GM18951 (cell line): Measurements from ENCODE around the gene CLIP2.
"Not testable (repeated sequence)": the region's sequence is repeated elsewhere in the genome, so short reads cannot be mapped to it uniquely, and the experiment has no call there.

Source experiments
- POLR2A ChIP-seq: IDR thresholded peaks from 4 replicates; pipeline ENCODE4 v1.6.1; 2011; ENCODE audit warnings: mild to moderate bottlenecking; ENCODE audit not compliant: insufficient read length, insufficient read depth; ENCODE audit errors: extremely low read depth
- in situ Hi-C: fragments of 300-500 bp; cut with MboI; formaldehyde crosslinking; loops from one replicate; pipeline ENCODE4 v1.12.0; 2022; ENCODE audit warnings: low sequenced_read_pairs, mixed read lengths, inconsistent platforms; ENCODE audit not compliant: unreplicated experiment

CLIP2 gene

DNA sequence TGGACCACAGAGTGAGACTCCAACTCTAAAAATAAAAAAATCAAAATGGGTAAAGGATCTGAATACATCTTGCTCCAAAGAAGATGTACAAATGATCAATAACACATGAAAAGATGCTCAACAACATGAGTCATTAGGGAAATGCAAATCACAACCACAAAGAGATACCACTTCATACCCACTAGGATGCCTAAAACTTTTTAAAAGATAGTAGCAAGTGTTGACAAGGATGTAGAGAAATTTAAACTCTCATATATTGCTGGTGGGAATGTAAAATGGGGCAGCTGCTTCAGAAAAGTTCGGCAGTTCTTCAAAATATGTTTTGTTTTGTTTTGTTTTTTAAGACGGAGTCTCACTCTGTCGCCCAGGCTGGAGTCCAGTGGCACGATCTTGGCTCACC is 118.8 kb downstream of the CLIP2 start:
- no peak for TF ChIP-seq POLR2A
- in situ Hi-C loops: no loop called here

- no peak for TF ChIP-seq POLR2A
- in situ Hi-C loops: no loop called here
These were observed 120.4 kb downstream of the CLIP2 start for GRCh38 chr7:74409571-74409970.

DNA sequence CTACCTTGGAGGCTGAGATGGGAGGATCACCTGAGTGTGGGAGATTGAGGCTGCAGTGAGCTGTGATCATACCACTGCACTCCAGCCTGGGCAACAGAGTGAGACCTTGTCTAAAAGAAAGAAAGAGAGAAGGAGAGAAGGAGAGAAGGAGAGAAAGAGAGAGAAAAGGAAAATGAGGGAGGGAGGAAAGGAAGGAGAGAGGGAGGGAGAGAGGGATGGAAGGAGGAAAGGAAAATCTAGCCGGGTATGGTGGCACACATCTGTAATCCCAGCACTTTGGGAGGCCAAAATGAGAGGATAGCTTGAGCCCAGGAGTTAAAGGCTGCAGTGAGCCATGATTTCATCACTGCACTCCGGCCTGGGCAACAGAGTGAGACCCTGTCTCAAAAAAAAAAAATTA is 121.6 kb downstream of the CLIP2 start:
- no peak for TF ChIP-seq POLR2A
- in situ Hi-C loops: no loop called here

GRCh38 chr7:74411571-74411970 is 122.4 kb downstream of the CLIP2 start:
- in situ Hi-C loops: not testable (repeated sequence)

DNA sequence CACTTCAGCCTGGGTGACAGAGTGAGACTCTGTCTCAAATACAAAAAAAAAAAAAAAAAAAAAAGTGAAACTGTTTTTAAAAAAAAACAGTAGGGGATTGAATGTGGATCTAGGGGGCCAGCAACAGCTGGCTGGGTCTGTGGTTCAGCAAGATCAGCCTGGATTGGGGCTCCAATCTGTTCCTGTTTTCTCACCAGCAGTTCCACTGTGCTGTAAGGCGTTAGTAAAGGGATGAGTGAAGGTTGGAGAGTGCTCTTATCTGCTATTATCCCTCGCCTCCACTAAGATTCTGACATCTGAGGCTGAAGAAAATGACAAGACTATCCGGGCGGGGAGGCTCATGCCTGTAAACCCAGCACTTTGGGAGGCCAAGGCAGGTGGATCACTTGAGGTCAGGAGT is 122.8 kb downstream of the CLIP2 start:
- in situ Hi-C loops: no loop called here
- TF ChIP-seq POLR2A: no peak

- in situ Hi-C loops: no loop called here
- no peak for TF ChIP-seq POLR2A
These were observed 123.4 kb downstream of the CLIP2 start for GRCh38 chr7:74412603-74413002.

GRCh38 chr7:74414595-74415333 is 125.6 kb downstream of the CLIP2 start:
- in situ Hi-C loops: not testable (repeated sequence)

- no peak for TF ChIP-seq POLR2A
- in situ Hi-C loops: no loop called here
These were observed 128.3 kb downstream of the CLIP2 start for GRCh38 chr7:74417419-74417971.

GRCh38 chr7:74418076-74418475 is 128.9 kb downstream of the CLIP2 start:
- TF ChIP-seq POLR2A: no peak
- in situ Hi-C loops: no loop called here

GRCh38 chr7:74418538-74418937 is 129.3 kb downstream of the CLIP2 start:
- no peak for TF ChIP-seq POLR2A
- in situ Hi-C loops: no loop called here

DNA sequence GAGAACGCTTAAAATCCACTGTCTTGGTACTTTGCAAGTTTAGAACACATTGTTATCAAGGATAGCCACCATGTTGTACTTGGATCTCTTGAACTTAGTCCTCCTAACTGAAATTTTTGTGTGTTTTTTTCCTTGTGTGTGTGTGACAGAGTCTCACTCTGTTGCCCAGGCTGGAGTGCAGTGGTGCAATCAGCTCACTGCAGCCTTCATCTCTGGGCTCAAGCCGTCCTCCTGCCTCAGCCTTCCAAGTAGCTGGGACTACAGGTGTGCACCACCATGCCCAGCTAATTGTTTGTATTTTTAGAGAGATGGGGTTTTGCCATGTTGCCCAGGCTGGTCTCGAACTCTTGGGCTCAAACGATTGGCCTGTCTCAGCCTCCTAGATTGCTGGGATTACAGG is 130.0 kb downstream of the CLIP2 start:
- in situ Hi-C loops: not testable (repeated sequence)

DNA sequence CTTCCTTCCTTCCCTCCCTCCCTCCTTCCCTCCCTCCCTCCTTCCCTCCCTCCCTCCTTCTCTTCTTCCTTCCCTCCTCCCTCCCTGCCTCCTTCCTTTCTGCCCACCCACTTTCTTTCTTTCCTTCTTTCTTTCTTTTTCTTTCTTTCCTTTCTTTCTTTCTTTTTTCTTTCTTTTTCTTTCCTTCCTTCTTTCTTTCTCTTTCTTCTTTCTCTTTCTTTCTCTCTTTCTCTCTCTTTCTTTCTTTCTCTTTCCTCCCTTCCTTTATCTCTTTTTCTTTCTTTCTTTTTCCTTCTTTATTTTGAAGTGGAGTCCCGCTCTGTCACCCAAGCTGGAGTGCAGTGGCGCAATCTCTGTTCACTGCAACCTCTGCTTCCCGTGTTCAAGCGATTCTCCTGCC is 130.8 kb downstream of the CLIP2 start:
- in situ Hi-C loops: no loop called here
- no peak for TF ChIP-seq POLR2A

- no peak for TF ChIP-seq POLR2A
- in situ Hi-C loops: no loop called here
These were observed 135.2 kb downstream of the CLIP2 start for GRCh38 chr7:74424291-74424880.

- TF ChIP-seq POLR2A: no peak
- in situ Hi-C loops: loop anchor here (25.0 kb wide), 2 partner anchors 284 to 634 kb away; partner anchors contain the start of gene RCC1L
These were observed 138.8 kb downstream of the CLIP2 start for GRCh38 chr7:74428023-74428422.
